Endothelial cell of umbilical vein (primary cell): ENCODE measurements around the gene CD248.

ENCODE experiments used
- CTCF ChIP-seq, 2 donors: IDR thresholded peaks; 1 replicate in 1 of 2; 2 replicates in 1 of 2; pipeline ENCODE4 v1.5.1; 2011; ENCODE audit warnings: low read length in 2 of 2, mild to moderate bottlenecking in 2 of 2, moderate library complexity in 2 of 2, control low read depth in 1 of 2, inconsistent platforms in 1 of 2, low read depth in 1 of 2; ENCODE audit not compliant: insufficient read depth in 1 of 2; ENCODE audit errors: extremely low read depth in 1 of 2
- EZH2 ChIP-seq: IDR thresholded peaks from 2 replicates; pipeline ENCODE4 v1.6.1; 2012; ENCODE audit warnings: borderline replicate concordance, low read depth, mild to moderate bottlenecking, moderate library complexity, low read length, inconsistent platforms; ENCODE audit not compliant: severe bottlenecking
- FOS ChIP-seq: IDR thresholded peaks from 2 replicates; pipeline ENCODE4 v1.6.1; 2011; ENCODE audit warnings: mild to moderate bottlenecking, low read length, moderate library complexity, borderline replicate concordance; ENCODE audit not compliant: insufficient read depth
- GATA2 ChIP-seq: IDR thresholded peaks from 2 replicates; pipeline ENCODE4 v1.7.0; 2011; ENCODE audit warnings: low read depth, mild to moderate bottlenecking, moderate library complexity, mixed read lengths, low read length; ENCODE audit not compliant: insufficient read length, insufficient read depth
- MAX ChIP-seq: IDR thresholded peaks from 2 replicates; pipeline ENCODE4 v1.6.1; 2011; ENCODE audit not compliant: insufficient read depth, insufficient read length
- MYC ChIP-seq: IDR thresholded peaks from one replicate; pipeline ENCODE4 v1.6.1; 2011; ENCODE audit warnings: mild to moderate bottlenecking, low read depth, low read length
- POLR2A ChIP-seq: IDR thresholded peaks from 2 replicates; pipeline ENCODE4 v1.6.1; 2012; ENCODE audit warnings: low read depth, mild to moderate bottlenecking, control low read depth, low read length
- POLR2AphosphoS5 ChIP-seq: IDR thresholded peaks from 2 replicates; pipeline ENCODE4 v1.6.1; 2012; ENCODE audit warnings: low read depth, mild to moderate bottlenecking, control low read depth, low read length, moderate library complexity; ENCODE audit not compliant: insufficient read depth

- TF ChIP-seq CTCF (IDR thresholded peaks at IDR 0.05; ENCODE audit: extremely low read depth in 1 of 2, insufficient read depth in 1 of 2, low read depth in 1 of 2, low read length in 2 of 2) (no peak), POLR2A (peak; percentile 63), POLR2AphosphoS5 (peak; percentile 82), EZH2 (no peak), MAX (no peak), MYC (no peak), GATA2 (no peak), FOS (no peak)
These were observed 48.4 kb downstream of the CD248 start, which contains the start of gene RAB1B for GRCh38 chr11:66268244-66268951.
